H1 (cell line): ENCODE data around the gene SP1. TPM values are rescaled to one million over a fixed set of nuclear protein-coding genes. Genes with fewer than 3 reads are reported as not detected.

ENCODE experiments used
- CREB1 ChIP-seq: IDR thresholded peaks from 2 replicates; pipeline ENCODE4 v1.6.1; 2012; ENCODE audit warnings: inconsistent platforms
- CTBP2 ChIP-seq: IDR thresholded peaks from 2 replicates; pipeline ENCODE4 v1.7.0; 2011; ENCODE audit warnings: borderline replicate concordance, mild to moderate bottlenecking, moderate library complexity, mixed read lengths, low read length; ENCODE audit not compliant: insufficient read depth, insufficient read length
- JUND ChIP-seq: IDR thresholded peaks from 2 replicates; pipeline ENCODE4 v1.6.1; 2011; ENCODE audit warnings: mild to moderate bottlenecking, improper control_type of control experiment, low read length
- POU5F1 ChIP-seq: IDR thresholded peaks from 2 replicates; pipeline ENCODE4 v1.6.1; 2011; ENCODE audit warnings: low read depth, mild to moderate bottlenecking, low read length, moderate library complexity
- RAD21 ChIP-seq, 2 experiments: IDR thresholded peaks in 1 of 2; conservative IDR thresholded peaks in 1 of 2; 2 replicates each; pipeline ENCODE4 v1.6.1; 2011; ENCODE audit warnings: low read depth in 2 of 2, low read length in 2 of 2, improper control_type of control experiment in 1 of 2, inconsistent platforms in 1 of 2, mild to moderate bottlenecking in 1 of 2, moderate library complexity in 1 of 2
- TAF7 ChIP-seq: optimal IDR thresholded peaks from 2 replicates; pipeline ENCODE3; 2011; ENCODE audit warnings: low read depth, mild to moderate bottlenecking, inconsistent platforms, low read length, moderate library complexity, borderline replicate concordance
- TEAD4 ChIP-seq: IDR thresholded peaks from 2 replicates; pipeline ENCODE4 v1.6.1; 2012; ENCODE audit warnings: low read depth, low read length, inconsistent platforms, mixed read lengths
- polyA plus RNA-seq, 7 experiments: library from polyadenylated mRNA; depleted of rRNA in 3 of 7; stranded (reverse) in 5 of 7; unstranded in 2 of 7; fragments of >200 nt in 5 of 7; fragments of 200-250 nt in 2 of 7; gene quantifications; 1 replicate in 5 of 7; 2 replicates in 1 of 7; 4 replicates in 1 of 7; pipeline versions ENCODE4 v1.2.1 to v1.2.3, GENCODE V29; 2011 to 2013; ENCODE audit warnings: missing spikeins in 2 of 7, mixed read lengths in 2 of 7
- total RNA-seq: library from RNA; stranded (reverse); fragmentation: NEBNext Ultra II Directional; extraction: Animal tissue kit (Norgen Biotek cat#: 25700); gene quantifications from 2 replicates; pipeline ENCODE4 v1.2.1, GENCODE V29; 2021

SP1 gene
- total and polyA plus RNA-seq, 2 of the 8 experiments (the other 6 are each of a cell fraction or from before 2014, with no cell fraction given), result 50.7 to 75.2 TPM

- TF ChIP-seq JUND, result no peak
- no peak for TF ChIP-seq RAD21 (IDR thresholded peaks at IDR 0.05 in 1 of 2, conservative IDR thresholded peaks at IDR 0.05 in 1 of 2; ENCODE audit: low read depth in 2 of 2, low read length in 2 of 2)
- TF ChIP-seq CREB1, result no peak
- no peak for TF ChIP-seq POU5F1
- TF ChIP-seq CTBP2, result no peak
- TF ChIP-seq TEAD4, result no peak
- no peak for TF ChIP-seq TAF7
These were observed 9.0 kb downstream of the SP1 start (continued) for GRCh38 chr12:53388932-53389331.
